HG02642 (cell line): ENCODE results near the gene SCG3.
A peak's percentile ranks its signal among the peaks of the same experiment; 100 is the strongest.

Experiments
- ATAC-seq: cut with Tn5 transposase; IDR thresholded peaks from one replicate; pipeline ENCODE4 v1.9.1; 2021; ENCODE audit warnings: mild to moderate bottlenecking; ENCODE audit not compliant: unreplicated experiment, poor library complexity

The SCG3 gene

GRCh38 chr15:51724673-51725072, 43.4 kb downstream of the SCG3 start:
- no peak for ATAC-seq

GRCh38 chr15:51726302-51727073, 45.2 kb downstream of the SCG3 start:
- peak; percentile 84 for ATAC-seq

- no peak for ATAC-seq
These were observed 46.0 kb downstream of the SCG3 start for GRCh38 chr15:51727141-51727897.

- peak; percentile 62 for ATAC-seq
These were observed 50.4 kb downstream of the SCG3 start for GRCh38 chr15:51731549-51732267.

GRCh38 chr15:51732646-51733045, 51.3 kb downstream of the SCG3 start:
- ATAC-seq, result no peak

GRCh38 chr15:51735228-51736010, 54.1 kb downstream of the SCG3 start:
- no peak for ATAC-seq

GRCh38 chr15:51736069-51736468, 54.8 kb downstream of the SCG3 start:
- no peak for ATAC-seq

GRCh38 chr15:51736751-51737521, 55.6 kb downstream of the SCG3 start:
- ATAC-seq, result peak; percentile 38

- ATAC-seq, result peak; percentile 58
These were observed 56.4 kb downstream of the SCG3 start, which contains the start of gene LYSMD2 for GRCh38 chr15:51737522-51738305. Gene LYSMD2, minus strand, starts transcription at chr15:51737655. Its CDS starts 33 bp downstream, at chr15:51737622.

- no peak for ATAC-seq
These were observed 57.2 kb downstream of the SCG3 start for GRCh38 chr15:51738553-51738952.

GRCh38 chr15:51739061-51739712, 57.9 kb downstream of the SCG3 start:
- ATAC-seq, result no peak

GRCh38 chr15:51749307-51749706, 68.0 kb downstream of the SCG3 start:
- no peak for ATAC-seq

- no peak for ATAC-seq
These were observed 68.9 kb downstream of the SCG3 start for GRCh38 chr15:51750186-51750585.

- peak; percentile 83 for ATAC-seq
These were observed 69.7 kb downstream of the SCG3 start, which contains the start of gene TMOD2 for GRCh38 chr15:51750792-51751696. Gene TMOD2, plus strand, starts transcription at chr15:51751597. Its CDS starts 14,845 bp downstream, at chr15:51766442.

GRCh38 chr15:51751697-51752683, 70.7 kb downstream of the SCG3 start:
- ATAC-seq, result peak; percentile 39

GRCh38 chr15:51752888-51753287, 71.6 kb downstream of the SCG3 start:
- no peak for ATAC-seq
